Stomach (tissue), 9 donors: Measurements from ENCODE around the gene AOC1. TPM values are rescaled to one million over a fixed set of nuclear protein-coding genes. Genes with fewer than 3 reads are reported as not detected.
"Not testable (repeated sequence)": the region's sequence is repeated elsewhere in the genome, so short reads cannot be mapped to it uniquely, and the experiment has no call there.

Experiments
- DNase-seq, 2 donors: peaks; one replicate each; pipeline versions ENCODE4 v3.0.0 to v3.0.0-alpha.2; 2013 to 2019
- H3K27ac ChIP-seq, 5 donors: fragments of 200-600 bp in 4 of 5; sonication (generic) in 4 of 5; one replicate each; pipeline ENCODE4 v1.5.1; 2013 to 2019; ENCODE audit warnings: mild to moderate bottlenecking in 1 of 5, moderate library complexity in 1 of 5
- H3K27me3 ChIP-seq, 3 donors: fragments of 200-600 bp; sonication (generic); one replicate each; pipeline ENCODE4 v1.5.1; 2017 to 2019; ENCODE audit warnings: mixed run types in 1 of 3
- H3K36me3 ChIP-seq, 4 donors: fragments of 200-600 bp; sonication (generic); 1 replicate in 3 of 4; 2 replicates in 1 of 4; pipeline ENCODE4 v1.5.1; 2016 to 2019
- H3K4me1 ChIP-seq, 4 donors: fragments of 200-600 bp; sonication (generic); one replicate each; pipeline ENCODE4 v1.5.1; 2016 to 2019
- H3K4me3 ChIP-seq, 4 donors: fragments of 200-600 bp; sonication (generic) in 3 of 4; one replicate each; pipeline ENCODE4 v1.5.1; 2016 to 2019; ENCODE audit warnings: mild to moderate bottlenecking in 1 of 4
- H3K9me3 ChIP-seq, 4 donors: fragments of 200-600 bp; sonication (generic); one replicate each; pipeline ENCODE4 v1.5.1; 2016 to 2019
- CTCF ChIP-seq, 7 experiments: fragments of 450-650 bp in 4 of 7; fragments of 200-600 bp in 3 of 7; sonication (generic) in 3 of 7; IDR thresholded peaks; one replicate each; pipeline ENCODE4 v1.5.1; 2016 to 2019; ENCODE audit warnings: antibody characterized with exemption in 7 of 7, control low read depth in 2 of 7, mild to moderate bottlenecking in 1 of 7
- EP300 ChIP-seq: sonication (generic); formaldehyde crosslinking; IDR thresholded peaks from one replicate; pipeline ENCODE4 v1.6.1; 2017; ENCODE audit warnings: antibody characterized with exemption
- POLR2A ChIP-seq, 4 donors: fragments of 450-650 bp; IDR thresholded peaks; one replicate each; pipeline ENCODE4 v1.6.1; 2016; ENCODE audit warnings: antibody characterized with exemption in 4 of 4, control low read depth in 2 of 4, mild to moderate bottlenecking in 1 of 4, moderate library complexity in 1 of 4
- POLR2AphosphoS5 ChIP-seq, 3 donors: sonication (generic); formaldehyde crosslinking; IDR thresholded peaks; one replicate each; pipeline ENCODE4 v1.6.1; 2016; ENCODE audit warnings: antibody characterized with exemption in 3 of 3
- WGBS, 5 donors: extraction: QIAGEN DNeasy Blood & Tissue Kit in 3 of 5; methylation state at CpG; one replicate each; pipeline versions ENCODE4 v1.1.5 to v1.1.7; 2013 to 2018; 5-methylcytosine and 5-hydroxymethylcytosine counted together
- intact Hi-C: fragments of 100-400 bp; cut with DNase I; formaldehyde crosslinking; loops from one replicate; pipeline ENCODE4 v1.15.1; 2023; ENCODE audit warnings: low total_unique reads
- polyA plus RNA-seq, 3 donors: library from polyadenylated mRNA; stranded (reverse); fragments of 200-250 nt; gene quantifications; one replicate each; pipeline ENCODE4 v1.2.3, GENCODE V29; 2013
- total RNA-seq, 5 donors: library from RNA; depleted of rRNA; stranded (reverse); fragments of >200 nt; gene quantifications; one replicate each; pipeline versions ENCODE4 v1.1.0 to v1.2.3, GENCODE V29; 2014 to 2016
- donor health status: healthy with polysubstance abuse.
- donor health status: Bipolar disorder and iron deficiency.
- donor health status: healthy.

The AOC1 gene
- total and polyA plus RNA-seq, 8 donors = 0.31 to 105 (median 1.0) TPM; not detected in 2

DNA sequence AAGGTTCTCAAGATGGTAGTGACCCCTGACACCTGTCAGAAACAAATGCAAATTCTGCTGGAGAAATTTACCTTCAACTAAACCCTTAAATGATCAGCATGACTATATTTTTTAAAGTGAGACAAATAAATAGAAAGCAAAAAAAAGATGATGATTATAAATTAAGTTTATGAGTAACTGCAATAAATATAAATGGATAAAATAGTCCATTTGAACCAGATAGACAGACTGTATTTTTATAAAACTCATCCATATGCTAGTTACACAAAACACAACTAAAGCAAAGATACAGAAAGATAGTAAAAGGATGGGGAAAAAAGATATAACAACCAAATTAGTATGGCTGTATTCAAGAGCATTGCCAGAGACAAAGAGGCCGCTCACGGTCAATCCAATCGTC lies 45.9 kb upstream of the AOC1 start:
- Histone ChIP-seq H3K4me1 (peaks cover 0 to 10% (median 2%) of the 10 kb centered on the region in 4 donors), H3K27ac (no peak overlapping the region), H3K36me3 (peaks cover 0 to 30% (median 22%) of the 10 kb centered on the region in 4 donors), H3K27me3 (peaks cover 0 to 19% (median 2%) of the 10 kb centered on the region in 3 donors), H3K4me3 (no peak overlapping the region), H3K9me3 (peaks cover 6 to 22% (median 19%) of the 10 kb centered on the region in 4 donors)
- WGBS, 5 donors = 95 to 98% (median 97%) methylated on average over 3 of the region's 3 CpGs
- intact Hi-C loops = no loop called here
- DNase-seq = no peak
- no peak for TF ChIP-seq POLR2A (IDR thresholded peaks at IDR 0.05)
- no peak for TF ChIP-seq POLR2AphosphoS5 (IDR thresholded peaks at IDR 0.05)
- TF ChIP-seq CTCF (IDR thresholded peaks at IDR 0.05) = no peak
- TF ChIP-seq EP300 = no peak

- DNase-seq = no peak
- H3K4me3 ChIP-seq = no peak overlapping the region
- H3K36me3 ChIP-seq = peaks cover 0 to 30% (median 22%) of the 10 kb centered on the region in 4 donors
- no peak overlapping the region for H3K27ac ChIP-seq
- peaks cover 6 to 22% (median 19%) of the 10 kb centered on the region in 4 donors for H3K9me3 ChIP-seq
- 63 to 94% (median 83%) methylated on average over 2 of the region's 2 CpGs for WGBS, 5 donors
- TF ChIP-seq POLR2A (IDR thresholded peaks at IDR 0.05) (no peak), CTCF (IDR thresholded peaks at IDR 0.05) (no peak), EP300 (no peak), POLR2AphosphoS5 (IDR thresholded peaks at IDR 0.05) (no peak)
- H3K27me3 ChIP-seq = peaks cover 0 to 15% (median 0%) of the 10 kb centered on the region in 3 donors
- H3K4me1 ChIP-seq = peaks cover 0 to 9% (median 0%) of the 10 kb centered on the region in 4 donors
- intact Hi-C loops = no loop called here
Observed at GRCh38 chr7:150806863-150807262, 45.5 kb upstream of the AOC1 start.

- WGBS, 5 donors = 34 to 60% (median 43%) methylated on average over 12 to 13 of the region's 13 CpGs
- H3K9me3 ChIP-seq = peaks cover 8 to 22% (median 19%) of the 10 kb centered on the region in 4 donors
- H3K27me3 ChIP-seq, H3K4me1 ChIP-seq, intact Hi-C loops, H3K27ac ChIP-seq: not testable (repeated sequence)
- H3K36me3 ChIP-seq = peaks cover 0 to 30% (median 22%) of the 10 kb centered on the region in 4 donors
- peak overlapping the region in 1 of 4 donors; percentile 14 for H3K4me3 ChIP-seq
- peak; percentile 56 to 70 for DNase-seq
Observed at GRCh38 chr7:150807616-150808438, 44.5 kb upstream of the AOC1 start.

GRCh38 chr7:150814328-150815001 lies 37.9 kb upstream of the AOC1 start:
- no peak for TF ChIP-seq CTCF (IDR thresholded peaks at IDR 0.05)
- TF ChIP-seq POLR2AphosphoS5 (IDR thresholded peaks at IDR 0.05) = no peak
- TF ChIP-seq POLR2A (IDR thresholded peaks at IDR 0.05) = no peak
- TF ChIP-seq EP300 = no peak
- H3K27me3 ChIP-seq = no peaks in the 10 kb centered on the region
- H3K27ac ChIP-seq = no peak overlapping the region
- peaks cover 0 to 21% (median 9%) of the 10 kb centered on the region in 4 donors for H3K9me3 ChIP-seq
- no peak overlapping the region for H3K4me3 ChIP-seq
- intact Hi-C loops = no loop called here
- no peak for DNase-seq
- WGBS, 5 donors = 71 to 83% (median 75%) methylated on average over 7 of the region's 7 CpGs
- no peaks in the 10 kb centered on the region for H3K36me3 ChIP-seq
- no peaks in the 10 kb centered on the region for H3K4me1 ChIP-seq
